GM12878 (cell line): ENCODE measurements around the gene GRIN3A.

ENCODE experiments used
- BACH1 ChIP-seq: fragments of 450-650 bp; IDR thresholded peaks from 2 replicates; pipeline ENCODE4 v1.6.1; 2017; ENCODE audit warnings: mild to moderate bottlenecking, borderline replicate concordance
- CTCF ChIP-seq, 3 experiments: IDR thresholded peaks in 2 of 3; conservative IDR thresholded peaks in 1 of 3; 2 replicates each; pipeline ENCODE4 v1.5.1; 2011; ENCODE audit warnings: low read depth in 3 of 3, low read length in 3 of 3, mild to moderate bottlenecking in 3 of 3, control low read depth in 2 of 3, moderate library complexity in 2 of 3, inconsistent platforms in 1 of 3, mixed read lengths in 1 of 3; ENCODE audit not compliant: control insufficient read depth in 2 of 3, insufficient read depth in 1 of 3; ENCODE audit errors: extremely low read depth in 1 of 3
- GABPA ChIP-seq: IDR thresholded peaks from 2 replicates; pipeline ENCODE4 v1.6.1; 2014; ENCODE audit warnings: antibody characterized with exemption, low read depth, mild to moderate bottlenecking, inconsistent platforms
- IKZF2 ChIP-seq, 2 experiments: fragments of 450-650 bp; IDR thresholded peaks; 2 replicates each; pipeline ENCODE4 v1.6.1; 2017; ENCODE audit warnings: mild to moderate bottlenecking in 2 of 2, moderate library complexity in 2 of 2
- POLR2A ChIP-seq: IDR thresholded peaks from 2 replicates; pipeline ENCODE4 v1.6.1; 2011; ENCODE audit warnings: low read depth, mild to moderate bottlenecking, low read length
- RAD21 ChIP-seq: IDR thresholded peaks from 2 replicates; pipeline ENCODE4 v1.6.1; 2011; ENCODE audit warnings: mild to moderate bottlenecking, low read depth, low read length, moderate library complexity; ENCODE audit not compliant: insufficient read depth
- RAD51 ChIP-seq: fragments of 450-650 bp; IDR thresholded peaks from 2 replicates; pipeline ENCODE4 v1.6.1; 2016; ENCODE audit warnings: moderate library complexity, mild to moderate bottlenecking, inconsistent platforms
- RCOR1 ChIP-seq: conservative IDR thresholded peaks from 2 replicates; pipeline ENCODE4 v1.6.1; 2012; ENCODE audit warnings: low read depth, low read length, improper control_type of control experiment
- SIN3A ChIP-seq: IDR thresholded peaks from 2 replicates; pipeline ENCODE4 v1.6.1; 2012; ENCODE audit warnings: low read depth, low read length, improper control_type of control experiment
- SIX5 ChIP-seq: IDR thresholded peaks from 2 replicates; pipeline ENCODE4 v1.6.1; 2011; ENCODE audit warnings: mild to moderate bottlenecking, low read depth, low read length, moderate library complexity; ENCODE audit not compliant: severe bottlenecking
- TF ChIP-seq, protein P1 (sequence below): IDR thresholded peaks from 2 replicates; pipeline ENCODE4 v1.6.1; 2012; ENCODE audit warnings: mild to moderate bottlenecking, low read depth, low read length
- TF ChIP-seq, protein P2 (sequence below): fragments of 450-650 bp; IDR thresholded peaks from 2 replicates; pipeline ENCODE4 v1.6.1; 2017; ENCODE audit warnings: mild to moderate bottlenecking, moderate library complexity
- TF ChIP-seq, protein P3 (sequence below): IDR thresholded peaks from 2 replicates; pipeline ENCODE4 v1.6.1; 2011; ENCODE audit warnings: low read depth, low read length, improper control_type of control experiment, borderline replicate concordance

- TF ChIP-seq, protein P1, sequence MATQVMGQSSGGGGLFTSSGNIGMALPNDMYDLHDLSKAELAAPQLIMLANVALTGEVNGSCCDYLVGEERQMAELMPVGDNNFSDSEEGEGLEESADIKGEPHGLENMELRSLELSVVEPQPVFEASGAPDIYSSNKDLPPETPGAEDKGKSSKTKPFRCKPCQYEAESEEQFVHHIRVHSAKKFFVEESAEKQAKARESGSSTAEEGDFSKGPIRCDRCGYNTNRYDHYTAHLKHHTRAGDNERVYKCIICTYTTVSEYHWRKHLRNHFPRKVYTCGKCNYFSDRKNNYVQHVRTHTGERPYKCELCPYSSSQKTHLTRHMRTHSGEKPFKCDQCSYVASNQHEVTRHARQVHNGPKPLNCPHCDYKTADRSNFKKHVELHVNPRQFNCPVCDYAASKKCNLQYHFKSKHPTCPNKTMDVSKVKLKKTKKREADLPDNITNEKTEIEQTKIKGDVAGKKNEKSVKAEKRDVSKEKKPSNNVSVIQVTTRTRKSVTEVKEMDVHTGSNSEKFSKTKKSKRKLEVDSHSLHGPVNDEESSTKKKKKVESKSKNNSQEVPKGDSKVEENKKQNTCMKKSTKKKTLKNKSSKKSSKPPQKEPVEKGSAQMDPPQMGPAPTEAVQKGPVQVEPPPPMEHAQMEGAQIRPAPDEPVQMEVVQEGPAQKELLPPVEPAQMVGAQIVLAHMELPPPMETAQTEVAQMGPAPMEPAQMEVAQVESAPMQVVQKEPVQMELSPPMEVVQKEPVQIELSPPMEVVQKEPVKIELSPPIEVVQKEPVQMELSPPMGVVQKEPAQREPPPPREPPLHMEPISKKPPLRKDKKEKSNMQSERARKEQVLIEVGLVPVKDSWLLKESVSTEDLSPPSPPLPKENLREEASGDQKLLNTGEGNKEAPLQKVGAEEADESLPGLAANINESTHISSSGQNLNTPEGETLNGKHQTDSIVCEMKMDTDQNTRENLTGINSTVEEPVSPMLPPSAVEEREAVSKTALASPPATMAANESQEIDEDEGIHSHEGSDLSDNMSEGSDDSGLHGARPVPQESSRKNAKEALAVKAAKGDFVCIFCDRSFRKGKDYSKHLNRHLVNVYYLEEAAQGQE, result no peak
- TF ChIP-seq RAD21, result no peak
- no peak for TF ChIP-seq POLR2A
- TF ChIP-seq CTCF (IDR thresholded peaks at IDR 0.05 in 2 of 3, conservative IDR thresholded peaks at IDR 0.05 in 1 of 3; ENCODE audit: control insufficient read depth in 2 of 3, extremely low read depth in 1 of 3, insufficient read depth in 1 of 3, low read depth in 3 of 3, low read length in 3 of 3), result no peak
- no peak for TF ChIP-seq SIN3A
- TF ChIP-seq, protein P2, sequence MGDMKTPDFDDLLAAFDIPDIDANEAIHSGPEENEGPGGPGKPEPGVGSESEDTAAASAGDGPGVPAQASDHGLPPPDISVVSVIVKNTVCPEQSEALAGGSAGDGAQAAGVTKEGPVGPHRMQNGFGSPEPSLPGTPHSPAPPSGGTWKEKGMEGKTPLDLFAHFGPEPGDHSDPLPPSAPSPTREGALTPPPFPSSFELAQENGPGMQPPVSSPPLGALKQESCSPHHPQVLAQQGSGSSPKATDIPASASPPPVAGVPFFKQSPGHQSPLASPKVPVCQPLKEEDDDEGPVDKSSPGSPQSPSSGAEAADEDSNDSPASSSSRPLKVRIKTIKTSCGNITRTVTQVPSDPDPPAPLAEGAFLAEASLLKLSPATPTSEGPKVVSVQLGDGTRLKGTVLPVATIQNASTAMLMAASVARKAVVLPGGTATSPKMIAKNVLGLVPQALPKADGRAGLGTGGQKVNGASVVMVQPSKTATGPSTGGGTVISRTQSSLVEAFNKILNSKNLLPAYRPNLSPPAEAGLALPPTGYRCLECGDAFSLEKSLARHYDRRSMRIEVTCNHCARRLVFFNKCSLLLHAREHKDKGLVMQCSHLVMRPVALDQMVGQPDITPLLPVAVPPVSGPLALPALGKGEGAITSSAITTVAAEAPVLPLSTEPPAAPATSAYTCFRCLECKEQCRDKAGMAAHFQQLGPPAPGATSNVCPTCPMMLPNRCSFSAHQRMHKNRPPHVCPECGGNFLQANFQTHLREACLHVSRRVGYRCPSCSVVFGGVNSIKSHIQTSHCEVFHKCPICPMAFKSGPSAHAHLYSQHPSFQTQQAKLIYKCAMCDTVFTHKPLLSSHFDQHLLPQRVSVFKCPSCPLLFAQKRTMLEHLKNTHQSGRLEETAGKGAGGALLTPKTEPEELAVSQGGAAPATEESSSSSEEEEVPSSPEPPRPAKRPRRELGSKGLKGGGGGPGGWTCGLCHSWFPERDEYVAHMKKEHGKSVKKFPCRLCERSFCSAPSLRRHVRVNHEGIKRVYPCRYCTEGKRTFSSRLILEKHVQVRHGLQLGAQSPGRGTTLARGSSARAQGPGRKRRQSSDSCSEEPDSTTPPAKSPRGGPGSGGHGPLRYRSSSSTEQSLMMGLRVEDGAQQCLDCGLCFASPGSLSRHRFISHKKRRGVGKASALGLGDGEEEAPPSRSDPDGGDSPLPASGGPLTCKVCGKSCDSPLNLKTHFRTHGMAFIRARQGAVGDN, result no peak
- TF ChIP-seq RAD51, result no peak
- no peak for TF ChIP-seq GABPA
- TF ChIP-seq SIX5, result no peak
- no peak for TF ChIP-seq IKZF2 (IDR thresholded peaks at IDR 0.05)
- no peak for TF ChIP-seq RCOR1
- TF ChIP-seq, protein P3, sequence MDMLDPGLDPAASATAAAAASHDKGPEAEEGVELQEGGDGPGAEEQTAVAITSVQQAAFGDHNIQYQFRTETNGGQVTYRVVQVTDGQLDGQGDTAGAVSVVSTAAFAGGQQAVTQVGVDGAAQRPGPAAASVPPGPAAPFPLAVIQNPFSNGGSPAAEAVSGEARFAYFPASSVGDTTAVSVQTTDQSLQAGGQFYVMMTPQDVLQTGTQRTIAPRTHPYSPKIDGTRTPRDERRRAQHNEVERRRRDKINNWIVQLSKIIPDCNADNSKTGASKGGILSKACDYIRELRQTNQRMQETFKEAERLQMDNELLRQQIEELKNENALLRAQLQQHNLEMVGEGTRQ, result no peak
- TF ChIP-seq BACH1, result no peak
Measured at GRCh38 chr9:101739311-101739710, 864 bp upstream of the GRIN3A start.
